H9 (cell line): ENCODE results near the gene ZNF98. TPM values are rescaled to one million over a fixed set of nuclear protein-coding genes. Genes with fewer than 3 reads are reported as not detected.

Experiments used
- DNase-seq: peaks from one replicate; pipeline ENCODE4 v3.0.0-alpha.2; 2017
- H2AFZ ChIP-seq: one replicate; pipeline ENCODE4 v1.6.1; 2013; ENCODE audit warnings: mild to moderate bottlenecking, low read length, control low read depth, moderate library complexity
- H2AK5ac ChIP-seq: 2 replicates; pipeline ENCODE4 v1.6.1; 2013; ENCODE audit warnings: low read length, control low read depth, mixed read lengths; ENCODE audit not compliant: insufficient read length
- H2BK120ac ChIP-seq: one replicate; pipeline ENCODE4 v1.6.1; 2013; ENCODE audit warnings: low read depth, mild to moderate bottlenecking, low read length, control low read depth, inconsistent platforms; ENCODE audit not compliant: poor library complexity, severe bottlenecking
- H2BK12ac ChIP-seq: 2 replicates; pipeline ENCODE4 v1.6.1; 2013; ENCODE audit warnings: low read length, control low read depth, mixed read lengths, low read depth; ENCODE audit not compliant: insufficient read length
- H2BK15ac ChIP-seq: 2 replicates; pipeline ENCODE4 v1.6.1; 2013; ENCODE audit warnings: low read depth, low read length, control low read depth
- H2BK20ac ChIP-seq: one replicate; pipeline ENCODE4 v1.6.1; 2013; ENCODE audit warnings: low read depth, mild to moderate bottlenecking, low read length, control low read depth, inconsistent platforms; ENCODE audit not compliant: poor library complexity, severe bottlenecking
- H2BK5ac ChIP-seq: 2 replicates; pipeline ENCODE4 v1.6.1; 2013; ENCODE audit warnings: low read length, control low read depth, mixed read lengths; ENCODE audit not compliant: insufficient read length
- H3K14ac ChIP-seq: 2 replicates; pipeline ENCODE4 v1.6.1; 2013; ENCODE audit warnings: low read length, control low read depth; ENCODE audit not compliant: insufficient read depth
- H3K18ac ChIP-seq: 2 replicates; pipeline ENCODE4 v1.6.1; 2013; ENCODE audit warnings: low read depth, mild to moderate bottlenecking, mixed read lengths, low read length, control low read depth; ENCODE audit not compliant: insufficient read length
- H3K23ac ChIP-seq: 2 replicates; pipeline ENCODE4 v1.6.1; 2013; ENCODE audit warnings: low read length, control low read depth, mixed read lengths, low read depth; ENCODE audit not compliant: insufficient read length
- H3K23me2 ChIP-seq: 2 replicates; pipeline ENCODE4 v1.6.1; 2013; ENCODE audit warnings: low read depth, mild to moderate bottlenecking, mixed read lengths, low read length, control low read depth; ENCODE audit not compliant: insufficient read length, poor library complexity, severe bottlenecking
- H3K27ac ChIP-seq: 2 replicates; pipeline ENCODE4 v1.5.1; 2013; ENCODE audit warnings: low read length, control low read depth, mixed read lengths, low read depth; ENCODE audit not compliant: insufficient read length
- H3K27me3 ChIP-seq: 2 replicates; pipeline ENCODE4 v1.6.1; 2013; ENCODE audit warnings: low read length, control low read depth, inconsistent platforms; ENCODE audit not compliant: insufficient read depth
- H3K4ac ChIP-seq: 2 replicates; pipeline ENCODE4 v1.6.1; 2013; ENCODE audit warnings: low read depth, mild to moderate bottlenecking, control low read depth, inconsistent platforms, low read length, moderate library complexity
- H3K4me1 ChIP-seq: 2 replicates; pipeline ENCODE4 v1.6.1; 2013; ENCODE audit warnings: low read length, control low read depth, inconsistent platforms; ENCODE audit not compliant: insufficient read depth
- H3K4me2 ChIP-seq: 2 replicates; pipeline ENCODE4 v1.6.1; 2013; ENCODE audit warnings: low read length, control low read depth, mixed read lengths; ENCODE audit not compliant: insufficient read length, insufficient read depth
- H3K56ac ChIP-seq: 2 replicates; pipeline ENCODE4 v1.6.1; 2013; ENCODE audit warnings: low read depth, mild to moderate bottlenecking, mixed read lengths, low read length, control low read depth; ENCODE audit not compliant: insufficient read length
- H3K79me1 ChIP-seq: 2 replicates; pipeline ENCODE4 v1.6.1; 2013; ENCODE audit warnings: low read depth, mild to moderate bottlenecking, moderate library complexity, low read length, control low read depth, inconsistent platforms; ENCODE audit not compliant: insufficient read depth, poor library complexity, severe bottlenecking
- H3K79me2 ChIP-seq: 2 replicates; pipeline ENCODE4 v1.6.1; 2013; ENCODE audit warnings: low read length, control low read depth, inconsistent platforms; ENCODE audit not compliant: insufficient read depth
- H3K9ac ChIP-seq: 2 replicates; pipeline ENCODE4 v1.6.1; 2013; ENCODE audit warnings: low read length, control low read depth, mixed read lengths; ENCODE audit not compliant: insufficient read length; ENCODE audit errors: extremely low read depth
- H3K9me3 ChIP-seq: one replicate; pipeline ENCODE4 v1.6.1; 2013; ENCODE audit warnings: low read depth, low read length, inconsistent platforms; ENCODE audit not compliant: control insufficient read depth
- H3T11ph ChIP-seq: one replicate; pipeline ENCODE4 v1.6.1; 2013; ENCODE audit warnings: mild to moderate bottlenecking, low read length, control low read depth, inconsistent platforms
- H4K20me1 ChIP-seq: one replicate; pipeline ENCODE4 v1.6.1; 2013; ENCODE audit not compliant: control insufficient read depth, insufficient read length, insufficient read depth
- H4K5ac ChIP-seq: 2 replicates; pipeline ENCODE4 v1.6.1; 2013; ENCODE audit warnings: low read depth, mild to moderate bottlenecking, mixed read lengths, low read length, control low read depth; ENCODE audit not compliant: insufficient read length
- H4K8ac ChIP-seq: replicated peaks from 2 replicates; pipeline ENCODE4 v1.6.1; 2013; ENCODE audit warnings: low read length, control low read depth, mixed read lengths, low read depth; ENCODE audit not compliant: insufficient read length
- H4K91ac ChIP-seq: 2 replicates; pipeline ENCODE4 v1.6.1; 2013; ENCODE audit warnings: low read depth, mild to moderate bottlenecking, moderate library complexity, mixed read lengths, low read length, control low read depth; ENCODE audit not compliant: insufficient read length
- H3K27ac Mint-ChIP-seq, 3 experiments: 2 replicates in 2 of 3; 3 replicates in 1 of 3; pipeline ENCODE4 v1.8.0; 2020 to 2021; ENCODE audit warnings: mixed read lengths in 3 of 3, mild to moderate bottlenecking in 1 of 3, moderate library complexity in 1 of 3
- H3K27me3 Mint-ChIP-seq: 2 replicates; pipeline ENCODE4 v1.8.0; 2021; ENCODE audit warnings: low read depth, mild to moderate bottlenecking, moderate library complexity, mixed read lengths
- H3K36me3 Mint-ChIP-seq, 3 experiments: 2 replicates in 2 of 3; 3 replicates in 1 of 3; pipeline ENCODE4 v1.8.0; 2020 to 2021; ENCODE audit warnings: low read depth in 3 of 3, mixed read lengths in 3 of 3; ENCODE audit not compliant: insufficient read depth in 1 of 3
- H3K4me1 Mint-ChIP-seq, 2 experiments: 2 replicates each; pipeline ENCODE4 v1.8.0; 2020; ENCODE audit warnings: mixed read lengths in 2 of 2
- H3K4me3 Mint-ChIP-seq, 2 experiments: 2 replicates in 1 of 2; 3 replicates in 1 of 2; pipeline ENCODE4 v1.8.0; 2020 to 2021; ENCODE audit warnings: mild to moderate bottlenecking in 2 of 2, mixed read lengths in 2 of 2, moderate library complexity in 1 of 2
- H3K9me3 Mint-ChIP-seq, 2 experiments: 2 replicates in 1 of 2; 3 replicates in 1 of 2; pipeline ENCODE4 v1.8.0; 2020; ENCODE audit warnings: mild to moderate bottlenecking in 2 of 2, mixed read lengths in 2 of 2, moderate library complexity in 1 of 2
- CTCF ChIP-seq: fragments of 200-600 bp; sonication (generic); conservative IDR thresholded peaks from 3 replicates; pipeline ENCODE4 v1.8.0; 2021; ENCODE audit warnings: antibody characterized with exemption, mild to moderate bottlenecking
- WGBS: extraction: QIAGEN DNeasy Blood & Tissue Kit; methylation state at CpG from one replicate; pipeline ENCODE4 v1.1.7; 2013; ENCODE audit warnings: missing lambda C conversion rate, low lambda C conversion rate, mixed read lengths; ENCODE audit not compliant: insufficient read length; ENCODE audit errors: extremely low coverage; 5-methylcytosine and 5-hydroxymethylcytosine counted together
- total RNA-seq: library from RNA; stranded (reverse); gene quantifications from 2 replicates; pipeline ENCODE4 v1.2.1, GENCODE V29; 2021

Gene ZNF98
- total RNA-seq, 1 experiment from 2014 or later: not detected

DNA sequence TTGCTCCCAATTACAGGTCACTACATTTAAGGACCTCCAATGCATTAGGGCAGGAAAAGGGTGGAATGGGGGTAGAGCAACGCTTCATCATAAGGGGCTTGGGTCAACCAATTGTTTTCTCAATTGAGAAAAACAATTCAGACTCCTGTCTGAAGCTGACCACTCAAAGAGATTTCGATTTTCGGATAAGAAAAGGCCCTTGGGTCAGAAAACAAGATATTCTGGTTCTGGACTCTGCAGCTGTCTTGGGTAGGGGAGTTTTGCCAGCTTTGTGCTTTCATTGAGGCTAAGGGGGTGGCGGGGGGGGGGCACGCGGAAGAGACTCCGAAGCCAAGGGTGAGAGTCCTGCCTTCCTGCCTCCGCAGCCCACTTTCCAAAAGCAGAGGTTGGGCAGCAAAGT is 4.8 kb upstream of the ZNF98 start:
- Histone ChIP-seq H2BK20ac (no peak overlapping the region), H2AK5ac (no peak overlapping the region), H3K14ac (no peak overlapping the region), H3K79me2 (no peaks in the 10 kb centered on the region), H3K56ac (no peak overlapping the region), H3K4me1 (no peaks in the 10 kb centered on the region), H3K9ac (no peak overlapping the region), H3K9me3 (peaks cover 86% of the 10 kb centered on the region), H3K27ac (no peak overlapping the region), H3K4ac (no peak overlapping the region), H3K23ac (no peak overlapping the region), H2BK5ac (no peak overlapping the region), H3K18ac (no peak overlapping the region), H4K5ac (no peak overlapping the region), H2BK120ac (no peak overlapping the region), H3T11ph (no peak overlapping the region), H3K23me2 (no peaks in the 10 kb centered on the region), H3K27me3 (no peaks in the 10 kb centered on the region), H4K8ac (no peak overlapping the region), H2AFZ (no peak overlapping the region), H3K4me2 (no peak overlapping the region), H4K20me1 (no peaks in the 10 kb centered on the region), H2BK15ac (no peak overlapping the region), H2BK12ac (no peak overlapping the region), H3K79me1 (no peaks in the 10 kb centered on the region), H4K91ac (no peak overlapping the region)
- Mint-ChIP-seq H3K4me3 (no peak overlapping the region), H3K27ac (no peak overlapping the region), H3K9me3 (peaks cover 77 to 87% of the 10 kb centered on the region in 2 experiments), H3K4me1 (no peaks in the 10 kb centered on the region), H3K27me3 (no peaks in the 10 kb centered on the region; the same call in none of the 2 replicates), H3K36me3 (peaks cover 0 to 16% (median 7%) of the 10 kb centered on the region in 3 experiments; a peak in 4 of 7 replicates)
- no peak for DNase-seq
- WGBS: no CpG with 5 or more reads among the region's 8 CpGs
- no peak for TF ChIP-seq CTCF
